ENCODE data around the gene BEGAIN. TPM values are rescaled to one million over a fixed set of nuclear protein-coding genes. Genes with fewer than 3 reads are reported as not detected.

BEGAIN gene
- total RNA-seq, 4 donors from 2014 or later: 0.27 to 2.5 (median 0.37) TPM; not detected in 1

DNA sequence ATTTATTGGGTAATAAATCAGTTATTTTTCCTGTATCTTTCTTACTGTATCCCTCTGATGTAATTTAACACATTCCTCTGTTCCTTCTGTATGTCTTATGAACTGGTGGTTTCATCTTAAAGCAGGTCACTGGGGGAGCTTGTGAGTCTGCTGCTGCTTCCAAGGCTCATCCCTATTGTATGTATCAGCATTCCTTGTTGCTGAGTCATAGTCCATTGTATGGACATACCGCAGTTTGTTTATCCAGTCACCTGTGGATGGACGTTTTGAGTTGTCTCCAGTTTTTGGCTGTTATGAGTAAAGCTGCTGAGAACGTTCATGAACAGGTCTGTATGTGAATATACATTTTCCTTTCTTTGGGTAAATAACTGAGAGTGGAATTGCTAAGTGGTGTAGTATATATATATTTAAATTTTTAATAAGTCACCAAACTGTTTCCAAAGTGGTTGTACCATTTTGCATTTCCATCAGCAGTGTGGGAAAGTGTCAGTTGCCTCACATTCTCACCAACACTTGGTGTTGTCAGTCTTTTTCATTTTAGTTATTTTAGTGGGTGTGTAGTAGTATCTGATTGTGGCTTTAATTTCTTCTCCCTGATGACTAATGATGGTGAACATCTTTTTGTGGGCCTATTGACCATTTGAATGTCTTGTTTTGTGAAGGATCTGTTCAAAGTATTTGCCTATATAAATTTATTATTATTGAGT, 82.7 kb downstream of the BEGAIN start:
- Histone ChIP-seq H3K36me3 (peaks cover 0 to 8% (median 0%) of the 10 kb centered on the region in 4 donors), H3K9me3 (peaks cover 9% of the 10 kb centered on the region in 2 donors), H3K4me1 (no peaks in the 10 kb centered on the region), H3K27ac (no peak overlapping the region), H3K27me3 (no peaks in the 10 kb centered on the region), H3K4me3 (no peak overlapping the region)
- intact Hi-C loops (cut with DNase I; ENCODE audit: low total_unique reads) (no loop called here), in situ Hi-C loops (cut with MboI; ENCODE audit: low pct_ligation_motif_present in 1 of 4, low pct_unique_long_range_greater_than_20kb in 1 of 4, low sequenced_read_pairs in 3 of 4) (no loop called here)
- WGBS, 2 donors (ENCODE audit: low coverage in 1 of 2): 79 to 100% methylated on average over 2 to 3 of the region's 3 CpGs
- TF ChIP-seq POLR2AphosphoS5 (IDR thresholded peaks at IDR 0.05) (no peak), POLR2A (IDR thresholded peaks at IDR 0.05) (no peak), EP300 (IDR thresholded peaks at IDR 0.05; ENCODE audit: low read depth) (no peak)
- TF ChIP-seq, protein P1, sequence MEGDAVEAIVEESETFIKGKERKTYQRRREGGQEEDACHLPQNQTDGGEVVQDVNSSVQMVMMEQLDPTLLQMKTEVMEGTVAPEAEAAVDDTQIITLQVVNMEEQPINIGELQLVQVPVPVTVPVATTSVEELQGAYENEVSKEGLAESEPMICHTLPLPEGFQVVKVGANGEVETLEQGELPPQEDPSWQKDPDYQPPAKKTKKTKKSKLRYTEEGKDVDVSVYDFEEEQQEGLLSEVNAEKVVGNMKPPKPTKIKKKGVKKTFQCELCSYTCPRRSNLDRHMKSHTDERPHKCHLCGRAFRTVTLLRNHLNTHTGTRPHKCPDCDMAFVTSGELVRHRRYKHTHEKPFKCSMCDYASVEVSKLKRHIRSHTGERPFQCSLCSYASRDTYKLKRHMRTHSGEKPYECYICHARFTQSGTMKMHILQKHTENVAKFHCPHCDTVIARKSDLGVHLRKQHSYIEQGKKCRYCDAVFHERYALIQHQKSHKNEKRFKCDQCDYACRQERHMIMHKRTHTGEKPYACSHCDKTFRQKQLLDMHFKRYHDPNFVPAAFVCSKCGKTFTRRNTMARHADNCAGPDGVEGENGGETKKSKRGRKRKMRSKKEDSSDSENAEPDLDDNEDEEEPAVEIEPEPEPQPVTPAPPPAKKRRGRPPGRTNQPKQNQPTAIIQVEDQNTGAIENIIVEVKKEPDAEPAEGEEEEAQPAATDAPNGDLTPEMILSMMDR (IDR thresholded peaks at IDR 0.05): no peak
- no peak for DNase-seq

DNA sequence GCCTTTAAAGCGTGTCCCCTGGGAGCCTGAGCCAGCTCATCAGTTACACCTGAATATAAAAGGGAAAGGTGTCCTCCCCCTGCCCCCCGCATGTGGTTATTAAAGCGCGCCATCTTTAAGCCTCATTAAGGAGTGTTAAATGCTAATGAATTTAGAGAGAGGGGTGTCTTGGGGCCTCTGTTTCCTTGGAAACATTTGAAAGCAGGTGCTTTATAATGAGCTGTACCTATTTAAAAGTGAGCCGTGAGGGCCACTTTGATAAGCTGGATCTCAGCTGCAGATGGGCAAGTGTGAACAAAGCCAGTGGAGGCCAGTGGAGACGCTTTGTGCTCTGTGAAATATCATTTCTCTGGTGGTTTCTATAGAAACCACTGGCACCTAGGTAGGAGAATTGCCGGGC, 84.0 kb downstream of the BEGAIN start:
- Histone ChIP-seq H3K4me1 (no peaks in the 10 kb centered on the region), H3K27ac (no peak overlapping the region), H3K9me3 (peaks cover 9% of the 10 kb centered on the region in 2 donors), H3K36me3 (peaks cover 0 to 8% (median 0%) of the 10 kb centered on the region in 4 donors), H3K4me3 (no peak overlapping the region), H3K27me3 (no peaks in the 10 kb centered on the region)
- in situ Hi-C loops (cut with MboI; ENCODE audit: low pct_ligation_motif_present in 1 of 4, low pct_unique_long_range_greater_than_20kb in 1 of 4, low sequenced_read_pairs in 3 of 4): no loop called here
- DNase-seq: no peak
- TF ChIP-seq POLR2A (IDR thresholded peaks at IDR 0.05) (no peak), POLR2AphosphoS5 (IDR thresholded peaks at IDR 0.05) (no peak)
- TF ChIP-seq, protein P1 (IDR thresholded peaks at IDR 0.05): no peak
- intact Hi-C loops (cut with DNase I; ENCODE audit: low total_unique reads): no loop called here
- 83 to 85% methylated on average over 1 to 7 of the region's 7 CpGs for WGBS, 2 donors (ENCODE audit: low coverage in 1 of 2)

DNA sequence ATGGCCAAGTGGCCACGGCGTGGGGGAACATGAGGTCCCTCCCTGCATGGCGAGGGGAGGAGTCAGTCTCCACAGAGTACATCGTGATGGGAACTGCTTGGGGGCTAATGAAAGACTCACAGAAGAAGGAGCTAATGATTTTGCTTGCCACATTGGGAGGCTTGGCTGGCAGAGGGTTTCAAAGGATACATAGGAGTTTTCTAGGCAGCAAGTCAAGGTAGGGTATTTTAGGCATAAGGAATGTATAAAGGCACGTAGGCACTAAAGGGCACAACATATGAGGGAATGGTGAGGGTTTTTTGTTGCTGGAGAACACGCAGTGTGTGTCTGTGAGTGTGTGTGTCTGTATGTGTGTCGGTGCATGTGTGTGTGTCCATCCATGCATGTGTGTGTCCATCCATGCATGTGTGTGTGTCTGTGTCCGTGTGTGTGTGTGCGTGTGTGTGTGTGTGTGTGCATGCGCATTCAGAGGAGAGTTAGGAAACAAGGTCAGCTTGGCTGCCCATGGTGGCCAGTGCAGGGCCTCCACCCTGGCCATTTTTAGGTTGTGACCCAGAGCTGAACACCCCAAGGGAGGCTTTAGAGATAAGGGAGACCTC, 84.5 kb downstream of the BEGAIN start:
- H3K9me3 ChIP-seq: peaks cover 9% of the 10 kb centered on the region in 2 donors
- no peak overlapping the region for H3K27ac ChIP-seq
- H3K4me1 ChIP-seq: no peaks in the 10 kb centered on the region
- in situ Hi-C loops (cut with MboI; ENCODE audit: low pct_ligation_motif_present in 1 of 4, low pct_unique_long_range_greater_than_20kb in 1 of 4, low sequenced_read_pairs in 3 of 4) (no loop called here), intact Hi-C loops (cut with DNase I; ENCODE audit: low total_unique reads) (no loop called here)
- no peak overlapping the region for H3K4me3 ChIP-seq
- no peaks in the 10 kb centered on the region for H3K27me3 ChIP-seq
- WGBS, 2 donors (ENCODE audit: low coverage in 1 of 2): 80 to 96% methylated on average over 2 to 10 of the region's 10 CpGs
- H3K36me3 ChIP-seq: peaks cover 0 to 8% (median 0%) of the 10 kb centered on the region in 4 donors
- DNase-seq: no peak
- TF ChIP-seq POLR2A (IDR thresholded peaks at IDR 0.05): no peak
- no peak for TF ChIP-seq POLR2AphosphoS5 (IDR thresholded peaks at IDR 0.05)
- TF ChIP-seq EP300 (IDR thresholded peaks at IDR 0.05; ENCODE audit: low read depth): no peak
- TF ChIP-seq, protein P1 (IDR thresholded peaks at IDR 0.05): no peak

DNA sequence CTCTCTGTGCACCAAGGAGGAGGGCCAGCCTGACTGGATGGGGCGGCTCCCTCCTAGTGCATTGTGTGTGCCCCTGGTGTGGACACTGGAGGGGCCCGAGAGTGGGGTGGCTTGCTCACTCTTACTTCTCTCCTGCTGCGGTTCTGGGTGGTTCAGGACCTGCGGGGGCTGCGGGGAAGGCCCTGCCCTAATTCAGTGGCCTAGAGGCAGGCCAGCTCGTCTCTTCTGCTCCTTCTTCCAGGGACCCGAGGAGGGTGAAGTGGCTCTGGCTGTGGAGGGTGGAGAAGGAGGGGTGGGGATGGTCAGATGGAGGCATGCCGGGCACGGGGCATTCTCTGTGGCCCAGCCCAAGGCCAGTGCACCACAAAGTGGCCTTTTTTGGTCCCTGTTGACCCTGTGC, 87.1 kb downstream of the BEGAIN start:
- Histone ChIP-seq H3K4me3 (no peak overlapping the region), H3K27me3 (no peaks in the 10 kb centered on the region), H3K4me1 (no peaks in the 10 kb centered on the region), H3K36me3 (peaks cover 0 to 8% (median 0%) of the 10 kb centered on the region in 4 donors), H3K27ac (no peak overlapping the region), H3K9me3 (peaks cover 6 to 7% of the 10 kb centered on the region in 2 donors)
- TF ChIP-seq, protein P1 (IDR thresholded peaks at IDR 0.05): no peak
- TF ChIP-seq POLR2AphosphoS5 (IDR thresholded peaks at IDR 0.05) (no peak), POLR2A (IDR thresholded peaks at IDR 0.05) (no peak), EP300 (IDR thresholded peaks at IDR 0.05; ENCODE audit: low read depth) (no peak)
- 89 to 100% methylated on average over 1 to 8 of the region's 9 CpGs for WGBS, 2 donors (ENCODE audit: low coverage in 1 of 2)
- intact Hi-C loops (cut with DNase I; ENCODE audit: low total_unique reads) (no loop called here), in situ Hi-C loops (cut with MboI; ENCODE audit: low pct_ligation_motif_present in 1 of 4, low pct_unique_long_range_greater_than_20kb in 1 of 4, low sequenced_read_pairs in 3 of 4) (no loop called here)
- DNase-seq: no peak
